ENCODE measurements around the gene SCGB1D2.

DNA sequence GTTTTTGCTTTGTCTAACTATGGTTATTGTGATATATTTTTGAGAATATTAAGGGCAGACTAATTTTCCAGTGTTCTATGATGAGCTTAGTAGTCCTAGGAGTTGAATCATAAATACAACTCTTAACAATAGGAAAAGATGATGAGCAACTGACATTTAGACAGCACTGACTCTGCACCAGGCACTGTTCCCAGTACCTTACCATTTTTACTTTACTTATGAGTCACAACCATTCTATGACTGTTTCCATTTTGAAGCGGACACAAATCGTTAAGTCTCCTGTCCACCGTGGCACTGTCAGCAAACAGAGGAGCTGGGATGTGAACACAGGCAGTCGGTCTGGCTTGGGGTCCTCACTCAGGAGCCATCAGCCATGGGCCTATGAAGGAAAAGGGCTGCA, 24.5 kb downstream of the SCGB1D2 start:
- no peak for TF ChIP-seq EP300 (IDR thresholded peaks at IDR 0.05; ENCODE audit: borderline replicate concordance in 1 of 2, control insufficient read depth in 1 of 2, low read depth in 2 of 2, low read length in 2 of 2)
- TF ChIP-seq POLR2AphosphoS5 (IDR thresholded peaks at IDR 0.05; ENCODE audit: low read length) = no peak
- TF ChIP-seq, protein P1, sequence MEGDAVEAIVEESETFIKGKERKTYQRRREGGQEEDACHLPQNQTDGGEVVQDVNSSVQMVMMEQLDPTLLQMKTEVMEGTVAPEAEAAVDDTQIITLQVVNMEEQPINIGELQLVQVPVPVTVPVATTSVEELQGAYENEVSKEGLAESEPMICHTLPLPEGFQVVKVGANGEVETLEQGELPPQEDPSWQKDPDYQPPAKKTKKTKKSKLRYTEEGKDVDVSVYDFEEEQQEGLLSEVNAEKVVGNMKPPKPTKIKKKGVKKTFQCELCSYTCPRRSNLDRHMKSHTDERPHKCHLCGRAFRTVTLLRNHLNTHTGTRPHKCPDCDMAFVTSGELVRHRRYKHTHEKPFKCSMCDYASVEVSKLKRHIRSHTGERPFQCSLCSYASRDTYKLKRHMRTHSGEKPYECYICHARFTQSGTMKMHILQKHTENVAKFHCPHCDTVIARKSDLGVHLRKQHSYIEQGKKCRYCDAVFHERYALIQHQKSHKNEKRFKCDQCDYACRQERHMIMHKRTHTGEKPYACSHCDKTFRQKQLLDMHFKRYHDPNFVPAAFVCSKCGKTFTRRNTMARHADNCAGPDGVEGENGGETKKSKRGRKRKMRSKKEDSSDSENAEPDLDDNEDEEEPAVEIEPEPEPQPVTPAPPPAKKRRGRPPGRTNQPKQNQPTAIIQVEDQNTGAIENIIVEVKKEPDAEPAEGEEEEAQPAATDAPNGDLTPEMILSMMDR (IDR thresholded peaks at IDR 0.05 in 2 of 3, conservative IDR thresholded peaks at IDR 0.05 in 1 of 3; ENCODE audit: control insufficient read depth in 2 of 3, extremely low read depth in 1 of 3, insufficient read depth in 1 of 3, low read depth in 3 of 3, low read length in 3 of 3) = no peak
- TF ChIP-seq MYC (IDR thresholded peaks at IDR 0.05; ENCODE audit: insufficient read depth, insufficient read length, insufficient replicate concordance, low read length, severe bottlenecking) = no peak
